HG02870 (cell line): ENCODE measurements around the gene ADAMTS14.

Experiments used
- ATAC-seq: cut with Tn5 transposase; IDR thresholded peaks from one replicate; pipeline ENCODE4 v1.9.1; 2021; ENCODE audit warnings: mild to moderate bottlenecking, moderate library complexity; ENCODE audit not compliant: unreplicated experiment

ADAMTS14 gene

DNA sequence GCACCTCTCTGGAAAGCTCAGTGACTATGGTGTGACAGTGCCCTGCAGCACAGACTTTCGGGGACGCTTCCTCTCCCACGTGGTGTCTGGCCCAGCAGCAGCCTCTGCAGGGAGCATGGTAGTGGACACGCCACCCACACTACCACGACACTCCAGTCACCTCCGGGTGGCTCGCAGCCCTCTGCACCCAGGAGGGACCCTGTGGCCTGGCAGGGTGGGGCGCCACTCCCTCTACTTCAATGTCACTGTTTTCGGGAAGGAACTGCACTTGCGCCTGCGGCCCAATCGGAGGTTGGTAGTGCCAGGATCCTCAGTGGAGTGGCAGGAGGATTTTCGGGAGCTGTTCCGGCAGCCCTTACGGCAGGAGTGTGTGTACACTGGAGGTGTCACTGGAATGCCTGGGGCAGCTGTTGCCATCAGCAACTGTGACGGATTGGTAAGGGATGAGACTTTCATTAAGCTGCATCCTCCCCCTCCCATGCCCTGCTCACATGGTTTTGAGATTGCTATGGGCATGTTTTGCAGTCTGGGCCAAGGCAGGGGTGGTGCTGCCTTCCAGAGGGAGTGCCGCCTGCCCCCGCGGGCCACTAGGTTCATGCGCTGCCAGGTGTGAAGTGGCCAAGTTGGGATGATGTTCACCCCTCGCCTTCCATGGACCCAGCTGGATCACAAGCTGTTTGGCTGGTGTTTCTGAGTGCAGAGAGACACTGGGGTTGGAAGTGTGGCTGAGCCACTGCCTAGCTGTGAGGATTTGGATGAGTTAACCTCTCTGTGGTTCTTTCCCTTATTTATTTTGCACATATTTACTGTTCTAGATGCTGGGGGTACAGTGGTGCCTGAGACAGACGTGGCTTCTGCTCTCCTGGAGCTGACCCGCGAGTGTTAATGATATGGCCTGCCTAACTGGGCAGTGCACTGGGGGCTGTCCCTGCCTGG lies 2.5 kb downstream of the ADAMTS14 start:
- no peak for ATAC-seq

DNA sequence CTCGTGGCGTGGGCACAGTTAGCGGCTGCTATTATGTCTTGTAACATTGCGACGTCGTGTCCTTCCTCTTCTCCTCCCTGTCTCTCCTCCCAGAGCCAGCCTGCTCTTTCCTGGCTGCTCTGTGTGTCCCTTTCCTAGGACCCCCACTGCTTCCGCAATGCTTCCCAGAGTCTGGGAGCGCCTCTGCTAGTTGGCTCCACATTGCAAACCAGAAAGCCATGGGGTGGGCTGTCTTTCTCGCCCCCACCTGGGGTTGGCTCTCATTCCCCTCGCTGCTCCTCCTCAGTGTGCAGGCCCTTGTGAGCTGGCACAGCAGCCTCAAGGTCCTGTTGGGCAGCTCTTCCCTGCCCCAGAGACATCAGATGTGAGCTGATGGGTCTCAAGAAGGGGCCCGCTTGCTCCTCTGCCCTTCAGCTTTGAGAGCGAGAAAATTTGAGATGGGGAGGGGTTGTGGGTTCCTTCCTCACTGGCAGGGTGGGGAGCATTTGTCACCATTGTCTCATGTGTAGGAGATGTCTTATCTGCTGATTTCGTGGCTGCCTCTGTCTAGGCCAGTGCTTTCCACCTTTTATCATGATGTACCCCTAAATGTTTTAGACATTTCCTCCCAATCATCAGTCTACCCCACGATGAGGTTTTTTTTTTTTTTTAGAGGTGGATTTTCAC lies 3.3 kb downstream of the ADAMTS14 start:
- ATAC-seq, result no peak

GRCh38 chr10:70676511-70676910 lies 4.2 kb downstream of the ADAMTS14 start:
- ATAC-seq, result no peak

DNA sequence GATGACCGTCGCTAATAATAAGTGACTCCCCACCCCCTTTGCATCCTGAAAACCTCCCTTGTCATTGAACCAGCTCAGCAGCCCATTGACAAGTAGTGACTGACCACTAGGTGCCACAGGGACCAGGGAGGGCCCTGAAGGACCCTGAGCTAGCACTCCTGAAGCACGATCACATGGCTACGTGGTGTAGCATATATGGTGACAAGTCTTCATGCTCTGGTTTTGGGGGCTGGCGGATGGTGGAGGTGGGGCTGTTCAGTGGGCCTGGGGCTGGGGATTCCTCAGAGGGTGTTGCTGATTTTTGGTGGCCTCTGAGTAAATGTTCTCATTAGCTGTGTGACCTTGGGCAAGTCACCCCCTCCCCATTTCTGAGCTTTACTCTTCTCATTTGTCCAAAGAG lies 4.7 kb downstream of the ADAMTS14 start:
- no peak for ATAC-seq

GRCh38 chr10:70677620-70678249 lies 5.4 kb downstream of the ADAMTS14 start:
- ATAC-seq, result no peak

- ATAC-seq, result no peak
Measured at GRCh38 chr10:70678250-70678635, 5.9 kb downstream of the ADAMTS14 start.

GRCh38 chr10:70678757-70679489 lies 6.6 kb downstream of the ADAMTS14 start:
- no peak for ATAC-seq

GRCh38 chr10:70679498-70679897 lies 7.2 kb downstream of the ADAMTS14 start:
- ATAC-seq, result no peak

DNA sequence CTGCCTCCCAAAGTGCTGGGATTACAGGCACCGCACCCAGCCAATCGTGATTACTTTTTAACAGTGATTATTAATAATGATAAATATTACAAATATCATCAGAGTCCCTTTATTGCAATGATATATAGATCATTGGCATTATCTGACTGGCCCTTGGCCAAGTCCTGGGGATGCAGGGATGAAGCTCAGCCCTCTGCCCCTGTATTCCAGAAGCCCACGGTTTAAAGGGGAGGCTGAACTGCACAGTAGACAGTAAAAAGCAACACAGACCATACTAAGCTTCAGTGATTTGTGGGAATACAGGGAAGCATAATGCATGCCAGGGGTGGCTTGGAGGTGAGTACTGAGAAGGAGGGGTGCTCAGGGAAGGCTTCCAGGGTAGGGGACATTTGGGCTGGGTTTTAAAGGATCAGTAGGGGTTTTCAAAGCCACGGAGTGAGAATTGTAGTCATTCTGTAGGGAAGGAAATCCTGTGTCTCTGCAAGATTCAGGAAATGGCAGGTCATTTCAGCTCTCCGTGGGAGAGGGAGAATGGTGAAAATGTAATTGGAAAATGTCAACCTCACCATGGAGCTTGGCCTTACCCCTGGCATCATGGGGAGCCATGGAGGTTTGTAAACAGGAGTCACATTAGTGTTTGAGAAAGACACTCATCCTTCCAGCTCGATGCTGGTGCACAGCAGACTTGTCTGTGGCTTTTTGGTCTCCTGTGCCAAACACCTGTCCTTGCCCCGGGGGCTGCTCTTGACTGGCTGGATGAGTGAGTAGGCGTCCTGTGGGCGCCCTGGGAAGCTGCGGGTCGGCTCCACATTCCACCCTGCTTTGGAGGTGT lies 8.8 kb downstream of the ADAMTS14 start:
- ATAC-seq, result no peak

DNA sequence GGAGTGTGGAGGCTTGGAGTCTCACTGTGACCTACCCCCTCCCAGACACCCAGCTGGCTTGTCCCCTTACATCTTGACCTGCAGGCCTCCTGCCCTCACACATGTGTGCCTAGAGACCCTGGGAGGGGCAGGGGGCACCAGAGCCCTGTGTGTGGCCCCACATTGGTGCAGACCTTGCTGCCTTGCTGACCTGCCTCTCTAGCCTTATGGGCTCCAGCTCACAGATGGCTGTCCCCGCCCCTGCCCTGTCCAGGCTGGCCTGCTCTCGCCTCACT lies 9.4 kb downstream of the ADAMTS14 start:
- no peak for ATAC-seq

DNA sequence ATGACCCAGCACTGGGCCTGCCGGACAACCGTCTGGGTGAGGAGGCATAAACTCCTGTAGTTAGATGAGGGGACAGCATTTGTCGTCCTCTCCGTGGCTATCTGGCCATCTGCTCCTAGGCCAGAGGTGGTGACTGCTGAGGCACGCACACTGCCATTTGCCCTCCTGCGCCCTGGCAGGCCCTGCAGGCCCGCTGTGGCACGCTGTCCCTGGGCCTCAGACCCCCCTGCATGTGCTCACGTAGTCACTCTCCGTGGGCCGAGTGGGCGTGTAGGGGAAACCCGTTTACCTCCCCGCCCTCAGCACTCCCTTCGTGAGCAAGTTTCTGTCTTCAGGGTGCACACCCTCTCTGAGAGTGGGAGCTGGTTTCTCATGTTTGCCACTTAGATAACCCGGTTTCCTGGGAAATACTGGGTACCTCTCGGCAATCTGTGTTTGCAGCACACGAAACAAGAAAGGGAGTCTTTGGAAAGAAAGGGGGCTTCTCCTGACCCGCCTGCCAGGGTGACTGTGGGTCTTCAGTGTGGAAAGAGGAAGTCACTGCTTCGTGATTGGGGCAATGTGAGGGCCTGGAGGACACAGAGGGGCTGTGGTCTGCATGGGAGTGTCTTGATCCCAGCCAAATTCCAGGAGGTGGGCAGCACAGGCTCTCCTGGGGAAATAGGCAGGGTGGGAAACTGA lies 10.8 kb downstream of the ADAMTS14 start:
- ATAC-seq, result no peak

DNA sequence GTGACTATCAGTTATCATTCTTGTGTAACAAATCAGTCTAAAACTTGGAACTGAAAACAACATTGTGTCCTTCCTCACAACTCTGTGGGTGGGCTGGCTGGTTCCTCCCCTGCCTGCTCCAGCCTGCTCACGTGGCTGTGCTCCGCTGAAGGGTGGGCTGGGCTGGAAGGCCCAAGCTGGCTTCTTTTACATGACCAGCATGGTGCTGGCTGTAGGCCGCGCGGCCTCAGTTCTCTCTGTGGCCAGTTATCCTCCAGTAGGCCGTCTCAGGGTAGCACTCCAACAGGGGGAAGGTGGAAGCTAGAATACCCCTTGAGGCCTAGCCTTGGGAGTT lies 11.3 kb downstream of the ADAMTS14 start:
- ATAC-seq, result no peak

GRCh38 chr10:70683940-70684339 lies 11.6 kb downstream of the ADAMTS14 start:
- no peak for ATAC-seq

- ATAC-seq, result no peak
Measured at GRCh38 chr10:70684374-70684773, 12.1 kb downstream of the ADAMTS14 start.

DNA sequence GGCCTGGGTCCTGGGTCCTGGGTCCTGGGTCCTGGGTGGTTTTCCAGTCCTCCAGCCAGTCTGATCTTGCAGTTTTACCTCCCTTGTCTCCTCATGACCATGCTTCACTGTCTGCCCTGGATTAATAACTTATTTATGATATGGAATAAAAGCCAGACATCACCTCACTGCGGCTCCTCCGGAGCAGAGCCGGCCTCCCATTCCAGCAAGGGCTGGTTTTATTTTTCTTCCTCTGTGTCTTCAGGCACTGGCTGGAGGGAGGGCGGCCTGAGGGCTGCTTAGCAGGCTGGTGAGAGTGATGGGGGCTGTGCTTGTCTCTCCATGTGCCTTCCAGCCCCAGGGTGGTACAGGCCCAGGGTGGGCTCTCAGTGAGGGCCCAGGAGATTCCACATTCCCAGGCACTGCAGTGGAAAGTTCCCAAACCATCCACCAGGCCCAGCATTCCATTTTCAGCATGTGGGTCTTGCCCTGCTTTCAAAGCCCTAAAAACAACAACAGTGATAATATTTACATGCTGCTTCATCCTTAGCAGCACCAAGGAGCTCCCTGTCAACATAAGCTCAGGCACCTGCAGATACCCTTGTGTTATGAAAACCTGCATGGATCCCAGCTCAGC lies 12.6 kb downstream of the ADAMTS14 start:
- ATAC-seq, result no peak

GRCh38 chr10:70685455-70685911 lies 13.2 kb downstream of the ADAMTS14 start:
- no peak for ATAC-seq

DNA sequence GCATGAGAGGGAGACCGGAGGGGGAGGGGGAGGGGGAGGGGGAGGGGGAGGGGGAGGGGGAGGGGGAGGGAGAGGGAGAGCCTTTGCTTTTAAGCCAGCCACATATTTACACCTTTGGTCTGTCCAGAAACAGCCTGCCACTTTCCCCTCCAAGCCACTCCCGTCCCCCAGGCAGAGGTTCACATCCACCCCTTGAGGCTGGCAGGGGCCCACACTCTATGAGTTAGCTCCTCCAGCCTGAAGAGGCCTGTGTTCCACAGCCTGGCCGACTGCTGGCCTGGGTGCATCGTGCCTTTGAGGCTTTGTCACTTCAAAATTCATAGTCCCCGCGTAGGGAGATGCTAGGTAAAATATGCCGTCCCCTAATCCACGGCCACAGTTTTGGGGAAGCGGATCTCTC lies 16.5 kb downstream of the ADAMTS14 start:
- no peak for ATAC-seq

GRCh38 chr10:70689661-70690060 lies 17.4 kb downstream of the ADAMTS14 start:
- ATAC-seq, result no peak

DNA sequence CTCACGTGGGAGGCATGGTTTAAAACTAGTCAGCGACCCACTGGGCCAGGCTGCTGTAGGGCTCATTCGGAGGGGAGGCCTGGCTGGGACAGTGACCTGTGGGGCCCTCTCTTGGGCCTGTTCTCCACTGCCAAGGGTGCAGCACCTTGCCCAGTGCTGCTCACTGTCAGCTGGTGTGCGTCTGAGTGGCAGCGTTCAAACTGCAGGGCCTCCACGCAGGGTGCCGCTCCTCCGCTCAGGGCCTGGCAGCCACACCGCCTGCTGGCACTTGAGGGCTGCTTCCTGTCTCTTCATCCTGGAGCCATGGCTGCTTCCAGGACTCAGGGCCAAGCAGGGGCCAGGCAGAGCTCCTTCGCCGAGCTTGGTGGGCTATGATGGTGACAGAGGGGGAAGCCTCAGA lies 18.3 kb downstream of the ADAMTS14 start:
- ATAC-seq, result no peak

GRCh38 chr10:70691611-70692010 lies 19.3 kb downstream of the ADAMTS14 start:
- ATAC-seq, result no peak
